Prostate gland (tissue), 2 donors: ENCODE measurements around the gene B9D2.

Source experiments
- CTCF ChIP-seq, 4 experiments: fragments of 200-600 bp in 2 of 4; fragments of 450-650 bp in 2 of 4; sonication (generic) in 2 of 4; IDR thresholded peaks; 1 replicate in 3 of 4; 2 replicates in 1 of 4; pipeline ENCODE4 v1.5.1; 2016 to 2019; ENCODE audit warnings: antibody characterized with exemption in 4 of 4, mild to moderate bottlenecking in 2 of 4, moderate library complexity in 2 of 4
- POLR2A ChIP-seq: fragments of 450-650 bp; IDR thresholded peaks from one replicate; pipeline ENCODE4 v1.6.1; 2016; ENCODE audit warnings: antibody characterized with exemption, mild to moderate bottlenecking

- TF ChIP-seq CTCF (IDR thresholded peaks at IDR 0.05) (no peak), POLR2A (no peak)
Observed at GRCh38 chr19:41391618-41392017, 27.7 kb upstream of the B9D2 start.
